CD4-positive, alpha-beta T cell treated with Interleukin-4 for 4 hours (primary cell): ENCODE results near the gene LINC01488.

ENCODE experiments used
- DNase-seq: peaks from one replicate; pipeline ENCODE4 v3.0.0-alpha.2; 2020

LINC01488 gene

DNA sequence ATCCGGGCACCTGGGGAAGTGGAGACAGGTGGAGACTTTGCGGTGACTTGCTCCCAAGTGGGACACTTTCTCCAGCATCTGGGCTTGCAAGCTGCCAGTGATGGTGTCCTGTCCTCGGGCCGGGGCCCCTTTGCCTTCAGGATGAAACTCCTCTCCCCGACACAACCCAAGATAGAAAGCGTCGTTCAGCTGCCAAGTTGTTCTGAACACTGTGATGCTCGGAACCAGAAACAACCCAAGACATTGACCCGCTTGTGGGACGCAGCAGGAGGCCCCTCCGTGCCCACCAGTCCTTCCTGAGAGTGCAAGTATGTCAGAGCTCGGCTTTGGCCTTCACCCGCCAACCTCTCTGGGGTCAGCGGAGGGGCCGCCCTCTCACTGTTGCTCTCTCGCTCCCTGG, 31.3 kb downstream of the LINC01488 start:
- no peak for DNase-seq

DNA sequence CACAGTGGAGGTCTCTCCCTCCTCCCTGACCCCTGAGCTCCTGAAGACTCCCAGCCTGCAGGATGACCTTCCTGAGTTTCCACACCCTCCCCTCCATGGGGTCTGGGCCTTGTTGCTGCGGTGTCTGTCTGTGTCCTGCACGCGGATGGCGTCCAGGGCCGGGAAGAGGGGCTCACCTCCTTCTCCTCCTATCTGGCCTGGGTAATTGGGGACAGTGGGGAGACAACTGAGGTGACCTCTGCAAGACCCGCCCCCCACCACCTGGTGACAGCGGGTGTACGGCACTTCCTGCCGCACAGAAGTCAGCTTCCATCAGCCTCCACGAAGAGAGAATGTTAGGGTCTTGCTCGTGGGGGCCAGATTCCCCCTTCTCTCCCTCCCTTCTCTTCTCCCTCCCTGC, 31.7 kb downstream of the LINC01488 start:
- no peak for DNase-seq

DNA sequence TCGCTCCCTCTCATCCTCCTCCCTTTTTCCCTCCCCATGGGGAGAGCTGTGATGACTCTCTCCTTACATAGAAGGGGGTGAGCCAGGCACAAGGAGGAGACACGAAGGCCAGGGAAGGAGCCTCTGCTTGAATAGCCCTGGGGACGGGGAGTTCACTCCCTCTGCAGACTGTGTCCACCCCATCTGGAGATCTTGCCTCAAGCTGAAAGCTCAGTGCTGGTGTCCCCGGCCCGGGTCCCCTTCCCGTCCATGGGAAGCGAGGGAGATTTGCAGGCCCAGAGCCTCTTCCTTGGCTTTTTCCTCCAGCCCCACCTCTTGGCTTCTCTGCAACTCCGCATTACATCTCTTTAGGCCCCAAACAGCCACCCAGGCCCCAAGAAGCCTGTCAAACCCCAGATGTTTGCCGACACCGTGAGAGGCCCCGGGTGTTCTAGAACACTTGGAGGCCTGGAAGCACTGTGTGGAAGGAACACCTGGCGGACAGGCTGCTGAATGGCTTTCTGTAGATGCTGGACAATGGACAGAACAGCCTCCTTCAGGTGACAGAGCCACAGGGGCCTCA, 32.3 kb downstream of the LINC01488 start:
- DNase-seq: no peak

DNA sequence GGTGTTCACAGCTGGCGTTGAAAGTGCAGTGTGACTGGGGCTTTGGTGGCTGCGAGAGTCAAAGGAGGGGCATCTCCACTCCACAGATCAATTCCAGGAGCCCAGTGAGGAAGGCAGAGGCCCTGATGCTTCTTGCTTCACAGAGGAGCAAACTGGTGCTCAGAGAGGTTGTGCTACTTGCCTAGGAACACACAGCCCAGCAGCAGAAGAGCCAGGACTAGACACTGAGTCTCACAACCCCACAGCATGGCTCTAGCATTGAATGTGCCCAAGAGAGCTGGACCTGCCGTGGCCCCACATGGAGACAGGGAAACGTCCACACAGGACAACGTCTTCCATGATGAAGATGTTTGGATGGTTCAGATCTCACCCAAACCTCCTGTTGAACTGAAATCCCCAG, 33.3 kb downstream of the LINC01488 start:
- no peak for DNase-seq

DNA sequence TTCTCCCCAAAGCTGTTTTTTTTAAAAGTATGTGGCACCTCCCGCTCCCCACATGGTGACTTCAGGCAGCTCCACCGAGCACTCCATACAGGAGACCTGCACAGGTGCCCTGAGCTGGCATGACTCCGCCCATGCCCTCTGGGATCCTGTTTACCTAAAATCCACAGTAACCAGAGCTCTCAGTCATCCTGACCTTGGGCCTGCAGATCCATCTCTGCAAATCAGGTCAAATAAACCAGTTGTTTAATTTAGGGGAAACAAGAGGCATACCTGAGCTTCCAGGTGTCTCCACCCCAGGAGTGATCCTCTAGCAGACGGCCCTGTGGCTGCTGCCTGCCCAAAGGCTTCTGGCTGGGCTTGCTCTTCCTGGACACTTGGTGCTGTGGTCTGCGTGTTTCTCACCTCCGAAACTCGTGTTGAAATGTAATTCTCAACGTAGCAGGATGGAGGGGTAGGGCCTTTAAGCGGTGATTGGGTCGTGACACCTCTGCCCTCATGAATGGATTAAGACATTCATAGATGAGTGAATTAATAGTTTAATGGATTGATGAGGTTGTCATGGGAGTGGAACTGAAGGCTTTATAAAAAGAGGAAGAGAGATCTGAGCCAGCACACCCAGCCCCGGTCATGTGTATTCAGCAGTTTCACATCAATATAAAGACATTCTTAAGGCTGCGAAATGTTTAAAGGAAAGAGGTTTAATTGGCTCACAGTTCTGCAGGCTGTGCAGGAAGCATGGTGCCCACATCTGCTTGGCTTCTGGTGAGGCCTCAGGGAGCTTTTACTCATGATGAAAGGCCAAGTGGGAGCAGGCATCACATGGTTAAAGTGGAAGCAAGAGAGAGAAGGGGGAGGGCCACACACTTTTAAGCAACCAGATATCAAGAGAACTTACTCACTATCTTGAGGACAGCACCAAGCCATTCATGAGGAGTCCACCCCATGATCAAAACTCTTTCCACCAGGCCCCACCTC, 34.1 kb downstream of the LINC01488 start:
- no peak for DNase-seq

DNA sequence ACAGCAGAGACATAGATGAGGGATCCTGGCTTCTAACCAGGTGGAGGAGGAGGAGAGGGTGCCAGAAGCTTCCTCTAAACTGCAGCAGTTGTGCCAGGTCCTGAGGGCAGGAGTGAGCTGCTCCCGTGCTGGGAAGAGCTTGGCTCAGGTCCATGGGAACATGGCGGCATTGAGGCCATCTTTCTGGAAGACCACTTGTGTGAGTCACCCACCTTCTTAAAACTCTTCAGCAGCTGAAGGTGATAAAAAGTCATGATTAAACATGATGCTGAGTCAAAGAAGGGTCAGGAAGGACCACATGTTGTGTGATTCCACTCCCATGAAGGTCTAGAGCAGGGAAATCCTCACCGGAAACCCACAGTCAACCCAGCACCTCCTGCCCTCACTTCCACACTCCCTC, 35.1 kb downstream of the LINC01488 start:
- DNase-seq: no peak

DNA sequence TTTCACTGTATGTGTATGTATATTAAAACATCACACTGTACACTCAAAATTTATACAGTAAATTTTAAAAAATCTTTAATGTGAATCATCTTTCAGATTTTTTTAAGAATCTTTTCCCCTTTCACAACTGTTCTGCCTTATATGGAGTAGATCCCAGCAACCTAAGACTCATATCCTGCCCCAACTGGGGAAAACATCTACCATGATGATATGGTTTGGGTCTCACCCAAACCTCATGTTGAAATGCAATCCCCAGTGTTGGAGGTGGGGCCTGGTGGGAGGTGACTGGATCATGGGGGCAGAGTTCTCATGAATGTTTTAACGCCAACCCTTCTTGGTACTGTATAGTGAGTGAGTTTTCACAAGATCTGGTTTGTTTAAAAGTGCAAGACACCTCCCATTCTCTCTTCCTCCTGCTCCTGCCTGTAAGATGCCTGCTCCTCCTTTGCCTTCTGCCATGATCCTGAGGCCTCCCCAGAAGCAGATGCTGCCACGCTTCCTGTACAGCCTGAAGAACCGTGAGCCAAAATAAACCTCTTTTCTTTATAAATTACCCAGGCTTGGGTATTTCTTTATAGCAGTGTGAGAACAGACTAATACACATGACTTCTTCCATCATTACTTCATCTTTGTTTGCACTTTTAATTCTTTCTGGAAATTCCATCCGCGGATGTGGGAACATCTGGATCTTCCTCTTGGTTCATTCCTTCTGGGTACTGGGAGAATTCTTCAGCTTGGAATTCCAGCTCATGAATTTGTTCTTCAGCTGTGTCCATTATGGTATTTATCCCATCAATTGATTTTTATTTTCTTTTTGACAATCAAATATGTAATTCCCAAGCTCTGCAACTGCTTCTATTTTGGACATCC, 36.9 kb downstream of the LINC01488 start:
- no peak for DNase-seq

DNA sequence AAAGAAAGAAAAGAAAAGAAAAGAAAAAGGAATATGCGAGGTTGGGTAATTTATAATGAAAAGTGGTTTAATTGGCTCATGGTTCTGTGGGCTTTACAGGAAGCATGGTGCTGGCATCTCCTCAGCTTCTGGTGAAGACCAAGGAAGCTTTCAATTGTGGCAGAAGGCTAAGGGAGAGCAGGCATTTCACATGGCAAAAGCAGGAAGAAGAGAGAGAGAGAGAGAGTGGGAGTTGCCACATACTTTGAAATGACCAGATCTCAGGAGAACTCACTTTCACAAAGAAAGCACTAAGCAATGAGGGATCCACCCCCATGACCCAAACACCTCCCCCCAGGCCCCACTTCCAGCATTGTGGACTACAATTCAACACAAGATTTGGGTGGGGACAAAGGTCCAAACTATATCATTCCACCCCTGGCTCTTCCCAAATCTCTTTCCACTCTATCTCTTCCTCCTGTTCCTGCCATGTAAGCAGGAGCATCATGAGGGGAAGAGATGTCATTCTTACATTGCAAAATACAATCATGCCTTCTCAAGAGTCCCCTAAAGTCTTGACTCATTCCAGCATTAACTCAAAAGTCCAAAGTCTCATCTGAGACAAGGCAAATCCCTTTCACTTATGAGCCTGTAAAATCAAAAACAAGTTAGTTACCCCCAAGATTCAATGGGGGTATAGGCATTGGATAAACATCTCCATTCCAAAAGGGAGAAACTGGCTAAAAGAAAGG, 38.9 kb downstream of the LINC01488 start:
- DNase-seq: no peak

DNA sequence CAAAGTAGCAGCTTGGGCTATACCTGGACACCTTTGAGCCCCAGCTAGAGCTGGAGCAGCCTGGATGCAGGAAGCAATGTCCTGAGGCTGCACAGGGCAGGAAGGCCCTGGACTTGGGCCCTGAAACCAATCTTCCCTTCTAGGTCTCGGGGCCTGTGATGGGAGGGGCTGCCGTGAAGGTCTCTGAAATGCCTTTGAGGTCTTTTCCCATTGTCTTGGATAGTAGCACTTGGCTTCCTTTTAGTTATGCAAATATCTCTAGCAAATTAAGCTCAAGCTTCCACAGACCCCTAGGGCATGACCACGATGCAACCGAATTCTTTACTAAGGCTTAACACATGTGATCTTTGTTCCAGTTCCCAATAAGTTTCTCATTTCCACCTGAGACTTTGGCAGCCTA, 40.0 kb downstream of the LINC01488 start:
- DNase-seq: no peak

DNA sequence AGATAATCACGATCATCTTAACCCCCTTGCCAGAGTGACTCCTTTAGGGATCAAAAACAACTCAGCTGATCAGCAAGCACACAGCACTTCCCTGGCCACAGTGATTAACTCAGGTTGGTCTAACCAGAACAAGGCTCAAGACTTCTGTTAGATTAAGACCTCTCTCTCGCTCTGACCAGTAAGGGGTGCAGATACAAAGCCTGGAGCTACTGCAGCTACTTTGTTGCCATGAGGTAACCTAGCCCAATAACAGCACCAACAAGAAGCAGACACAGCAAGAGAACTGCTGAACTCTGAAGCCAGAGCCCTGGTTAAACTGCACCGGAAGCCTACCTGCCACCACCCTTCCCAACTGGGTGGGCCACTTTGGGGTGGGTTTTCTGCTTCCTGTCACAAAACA, 42.0 kb downstream of the LINC01488 start:
- DNase-seq: no peak

DNA sequence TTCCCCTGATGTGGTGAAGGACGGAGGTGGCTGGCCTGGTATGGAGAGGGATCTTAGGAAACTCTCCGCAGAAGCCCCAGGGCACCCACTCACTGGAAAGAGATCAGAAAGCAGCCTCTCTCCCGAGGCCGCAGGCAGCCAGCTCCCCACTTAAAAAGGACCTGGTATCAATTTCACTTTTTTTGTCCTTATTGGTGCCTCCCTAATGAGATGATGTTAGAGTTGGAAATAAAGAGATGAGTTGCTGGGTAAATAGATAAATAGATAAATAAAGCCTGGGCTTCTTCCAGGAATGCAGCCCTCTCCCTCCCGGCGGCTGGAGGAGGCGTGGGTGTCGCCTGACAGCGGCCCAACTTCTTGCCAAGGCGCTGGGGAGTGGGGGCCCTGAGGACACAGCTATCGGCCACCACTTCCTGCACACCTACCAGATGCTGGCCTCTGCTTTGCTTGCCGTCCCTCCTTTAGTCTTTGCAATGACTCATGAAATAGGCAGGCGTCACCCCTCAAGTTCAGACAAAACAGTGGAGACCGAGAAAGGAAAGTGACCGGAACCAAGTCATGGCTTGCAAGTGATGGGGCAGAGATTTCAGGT, 42.9 kb downstream of the LINC01488 start:
- DNase-seq: no peak

DNA sequence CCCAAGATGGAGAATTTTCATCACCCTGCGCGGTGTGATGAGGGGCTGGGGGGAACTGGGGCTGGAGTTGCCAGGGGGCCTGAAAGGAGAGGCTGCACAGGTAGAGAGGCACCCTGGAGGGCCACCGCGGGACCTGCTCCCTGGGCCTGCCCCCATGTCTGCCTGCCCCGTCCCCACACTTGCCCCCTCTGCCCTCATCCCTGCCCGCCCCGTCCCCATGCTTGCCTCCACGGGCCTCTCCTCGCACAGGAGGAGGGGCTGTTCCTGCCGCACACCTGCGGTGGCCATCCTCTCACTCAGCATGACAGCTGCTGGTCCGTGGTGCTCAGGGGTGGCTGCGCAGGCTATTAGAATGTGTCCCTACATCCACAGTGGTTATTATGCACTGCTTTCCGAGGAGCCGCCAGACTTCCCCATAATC, 43.5 kb downstream of the LINC01488 start:
- DNase-seq: no peak

DNA sequence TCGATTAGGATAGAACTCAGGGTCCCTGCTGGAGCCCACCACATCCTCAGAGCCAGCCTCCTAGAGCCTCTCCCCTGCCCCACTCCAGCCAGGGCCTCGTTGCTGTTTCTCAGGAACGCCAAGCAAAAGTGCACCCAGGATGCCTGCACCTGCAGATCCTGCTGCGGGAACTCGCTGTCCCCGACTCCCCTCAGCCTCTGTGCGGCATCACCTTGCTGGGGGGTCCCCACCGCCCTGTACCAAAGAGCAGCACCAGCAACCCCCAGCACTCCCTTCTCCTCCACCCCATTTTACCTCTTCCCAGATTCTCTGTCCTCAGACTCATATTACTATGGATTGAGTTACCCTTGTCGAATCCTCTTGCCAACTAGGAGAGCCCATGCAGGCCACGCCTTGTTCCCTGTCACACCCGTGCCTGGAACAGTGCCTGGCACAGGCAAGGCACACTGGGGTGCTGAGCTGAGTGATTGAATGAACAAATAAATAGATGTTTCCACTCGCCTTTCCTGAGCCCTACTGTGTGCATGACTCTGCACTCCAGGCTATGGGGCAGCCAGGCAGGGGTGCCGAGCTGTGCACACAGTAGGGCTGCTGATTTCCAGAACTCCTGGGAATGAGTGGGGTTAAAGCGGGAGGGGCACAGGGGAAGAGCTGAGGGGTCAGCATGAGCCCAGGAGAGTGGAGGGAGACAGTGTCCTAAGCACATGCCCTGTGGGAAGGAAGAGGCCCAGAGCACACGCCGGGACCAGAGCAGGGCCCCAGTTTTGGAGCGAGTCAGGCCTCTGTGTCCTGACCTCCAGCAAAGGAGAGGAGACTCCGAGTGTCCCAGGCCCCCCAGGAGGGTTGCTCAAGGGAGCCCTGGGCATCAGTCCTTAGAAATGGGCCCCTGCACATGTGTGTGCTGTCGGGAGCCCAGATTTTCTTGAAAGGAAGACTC, 44.3 kb downstream of the LINC01488 start:
- no peak for DNase-seq

DNA sequence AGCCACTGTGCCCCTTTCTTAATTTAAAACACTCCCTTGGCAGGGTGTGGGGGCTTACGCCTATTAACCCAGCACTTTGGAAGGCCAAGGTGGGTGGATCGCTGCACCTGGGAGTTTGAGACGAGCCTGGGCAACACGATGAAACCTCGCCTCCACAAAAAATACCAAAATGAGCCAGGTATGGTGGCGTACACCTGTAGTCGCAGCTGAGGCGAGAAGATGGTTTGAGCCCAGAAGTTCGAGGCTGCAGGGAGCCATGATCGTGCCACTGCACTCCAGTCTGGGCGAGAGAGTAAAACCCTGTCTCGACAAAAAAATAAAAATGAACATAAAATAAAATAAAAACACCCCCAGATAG, 45.0 kb downstream of the LINC01488 start:
- no peak for DNase-seq

DNA sequence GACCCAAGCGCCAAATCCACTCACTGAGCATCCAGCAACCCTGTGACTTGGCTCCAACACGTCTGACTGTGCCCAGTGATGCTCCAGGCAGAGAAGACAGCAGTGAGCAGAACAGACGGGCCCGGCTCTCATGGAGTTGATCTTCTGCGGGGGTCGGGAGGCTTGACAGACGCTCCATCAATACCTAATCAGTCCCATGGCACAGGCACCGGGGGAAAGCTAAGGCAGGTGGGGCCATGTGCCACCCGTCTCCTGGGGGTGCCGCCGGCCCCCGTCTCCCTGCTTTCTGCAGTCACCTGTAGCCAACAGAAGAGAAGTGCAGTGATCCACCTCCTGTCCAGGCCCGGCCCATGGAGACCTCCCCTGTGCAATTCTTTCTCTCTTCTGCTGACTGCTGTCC, 47.5 kb downstream of the LINC01488 start:
- no peak for DNase-seq

DNA sequence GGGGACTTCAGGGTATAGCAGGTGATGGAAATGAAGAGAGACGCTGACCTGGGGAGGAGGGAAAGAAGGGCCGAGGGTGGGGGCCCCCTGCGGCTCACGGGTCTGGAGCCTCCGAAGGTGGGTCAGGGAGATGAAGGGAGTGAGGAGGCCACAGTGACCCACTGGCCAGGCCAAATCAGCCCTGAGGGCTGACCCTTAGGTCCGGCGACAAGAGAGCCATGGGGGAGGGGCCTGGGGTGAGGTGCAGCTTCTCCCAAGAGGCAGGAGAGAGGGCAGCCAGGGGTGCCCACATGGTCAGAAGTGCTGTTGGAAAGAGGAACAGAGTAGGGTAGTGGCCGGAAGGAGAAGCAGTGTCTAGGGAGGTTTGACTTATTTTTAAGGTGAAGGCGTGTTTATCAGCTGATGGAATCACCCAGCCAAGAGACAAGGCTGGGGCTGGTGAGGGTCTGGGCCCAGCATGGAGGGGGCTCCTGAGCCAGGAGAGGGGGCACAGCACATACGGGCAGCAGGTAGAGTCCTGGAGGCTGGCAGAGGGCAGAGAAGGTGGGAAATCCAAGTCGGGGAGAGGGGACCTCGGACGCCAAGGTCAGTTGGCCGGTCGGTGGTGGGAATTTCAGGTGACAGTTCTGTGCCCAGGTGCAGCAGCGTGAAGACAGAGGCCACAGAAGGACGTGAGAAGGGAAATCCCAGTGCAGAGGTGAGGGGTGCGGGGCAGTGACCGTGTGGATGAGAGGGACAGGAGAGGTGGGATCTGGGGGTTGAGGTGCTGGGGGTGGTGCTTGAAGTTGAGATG, 49.0 kb downstream of the LINC01488 start:
- no peak for DNase-seq

DNA sequence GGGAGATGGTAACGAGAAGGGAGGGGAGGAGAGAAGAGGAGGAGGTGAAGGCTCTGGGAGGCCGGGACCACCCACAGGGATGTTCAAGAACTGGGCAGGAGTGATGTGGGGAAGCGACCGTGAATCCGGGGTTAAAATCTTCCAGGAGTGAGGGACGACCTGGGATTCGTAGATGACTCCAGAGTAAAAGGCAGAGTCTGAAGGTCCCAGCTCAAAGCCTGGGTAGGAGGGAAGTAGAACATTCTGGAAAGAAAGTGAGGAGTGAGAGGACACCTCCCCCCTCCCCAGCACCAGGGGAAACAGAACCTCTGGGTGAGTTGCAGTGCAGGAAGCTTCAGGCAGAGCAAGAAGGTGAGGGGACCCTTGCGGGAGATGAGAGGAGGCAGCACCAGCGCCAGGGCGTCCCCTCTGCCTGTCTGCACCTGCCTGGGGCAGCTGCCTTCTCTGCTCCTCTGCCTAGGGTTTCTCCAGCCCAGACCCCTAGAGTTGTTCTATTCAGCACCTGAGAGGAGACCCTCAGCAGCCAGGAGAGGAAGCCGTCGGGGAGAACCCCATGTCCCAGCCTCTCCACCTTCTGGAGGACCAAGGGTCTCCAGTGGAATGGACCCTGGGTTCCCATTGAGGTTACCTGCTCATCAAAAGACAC, 49.7 kb downstream of the LINC01488 start:
- DNase-seq: no peak

DNA sequence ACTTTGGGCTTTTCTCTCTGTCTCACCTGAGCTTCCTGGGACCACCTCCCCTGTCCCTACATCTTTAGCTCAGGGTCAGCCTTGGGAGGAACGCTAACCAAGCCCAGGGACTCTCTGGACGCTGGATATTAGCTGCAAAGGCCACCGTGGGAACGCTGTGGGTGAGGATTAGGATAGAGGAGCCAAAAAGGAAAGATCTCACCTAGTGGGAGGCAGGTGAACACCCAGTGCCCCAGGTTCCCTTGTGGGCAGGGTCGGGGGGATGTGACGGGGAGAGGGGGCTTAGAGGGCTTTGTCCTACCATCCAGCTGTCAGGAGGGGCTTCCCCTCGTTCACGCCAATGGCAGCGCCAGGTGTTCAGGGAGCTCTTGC, 50.2 kb downstream of the LINC01488 start:
- DNase-seq: no peak

DNA sequence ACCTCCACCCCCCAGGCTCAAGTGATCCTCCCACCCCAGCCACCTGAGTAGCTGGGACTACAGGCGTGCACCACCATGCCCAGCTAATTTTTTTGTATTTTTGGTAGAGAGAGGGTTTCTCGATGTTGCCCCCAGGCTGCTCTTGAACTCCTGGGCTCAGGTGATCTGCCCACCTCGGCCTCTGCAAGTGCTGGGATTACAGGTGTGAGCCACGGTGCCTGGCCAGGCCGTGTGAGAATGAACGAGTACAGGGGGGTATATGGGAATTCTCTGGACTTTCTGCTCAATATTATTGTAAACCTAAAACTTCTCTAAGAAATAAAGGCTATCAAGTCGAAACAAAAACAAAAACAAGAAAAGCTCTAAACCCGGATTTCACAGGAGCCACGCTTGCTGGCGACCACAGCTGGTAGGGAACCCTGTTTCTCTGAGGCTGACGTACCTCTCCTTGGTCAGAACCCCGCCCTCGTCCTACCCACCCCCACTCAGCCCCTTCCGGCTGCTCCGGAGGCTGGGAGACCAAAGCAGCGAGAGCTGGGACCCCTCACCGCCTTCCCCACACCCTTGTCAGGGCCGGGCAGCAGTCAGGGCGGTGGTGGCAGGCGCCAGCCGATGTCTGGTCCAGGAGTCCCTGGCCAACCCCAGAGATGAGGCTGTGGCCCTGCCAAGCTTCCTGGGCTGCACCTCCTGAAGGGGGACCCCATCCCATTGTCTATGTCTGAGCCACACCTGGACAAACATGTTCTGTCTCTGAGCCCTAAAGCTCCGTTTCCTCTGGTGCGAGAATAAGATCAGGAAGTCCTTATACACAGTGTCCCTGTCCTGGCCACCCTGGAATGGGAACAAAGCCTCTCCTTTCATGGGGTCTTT, 52.1 kb downstream of the LINC01488 start:
- no peak for DNase-seq
